HG03045 (cell line): Measurements from ENCODE around the gene INAVA.
"Not testable (repeated sequence)": the region's sequence is repeated elsewhere in the genome, so short reads cannot be mapped to it uniquely, and the experiment has no call there.

ENCODE experiments used
- ATAC-seq: cut with Tn5 transposase; IDR thresholded peaks from one replicate; pipeline ENCODE4 v1.9.1; 2021; ENCODE audit warnings: mild to moderate bottlenecking, moderate library complexity; ENCODE audit not compliant: unreplicated experiment

INAVA gene

DNA sequence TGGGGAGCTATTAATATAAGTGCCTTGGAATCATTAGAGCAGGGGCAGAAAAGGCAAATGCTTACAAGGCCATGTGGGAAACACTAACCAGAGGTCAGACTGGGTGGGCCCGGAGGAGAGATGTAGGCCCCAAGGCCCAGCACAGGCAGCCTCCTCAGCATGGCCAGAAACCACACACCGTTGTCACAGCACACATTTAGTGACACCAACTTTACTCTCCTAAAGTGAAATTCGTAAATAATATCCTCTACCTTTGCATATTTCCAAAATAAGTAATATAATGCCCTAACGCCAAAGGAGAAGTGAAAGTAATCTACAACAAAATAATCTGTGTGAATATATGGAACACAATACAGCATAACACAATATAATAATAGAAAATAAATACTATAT is 66.2 kb downstream of the INAVA start:
- no peak for ATAC-seq

- ATAC-seq, result not testable (repeated sequence)
These were observed 67.5 kb downstream of the INAVA start for GRCh38 chr1:200962151-200962550.

DNA sequence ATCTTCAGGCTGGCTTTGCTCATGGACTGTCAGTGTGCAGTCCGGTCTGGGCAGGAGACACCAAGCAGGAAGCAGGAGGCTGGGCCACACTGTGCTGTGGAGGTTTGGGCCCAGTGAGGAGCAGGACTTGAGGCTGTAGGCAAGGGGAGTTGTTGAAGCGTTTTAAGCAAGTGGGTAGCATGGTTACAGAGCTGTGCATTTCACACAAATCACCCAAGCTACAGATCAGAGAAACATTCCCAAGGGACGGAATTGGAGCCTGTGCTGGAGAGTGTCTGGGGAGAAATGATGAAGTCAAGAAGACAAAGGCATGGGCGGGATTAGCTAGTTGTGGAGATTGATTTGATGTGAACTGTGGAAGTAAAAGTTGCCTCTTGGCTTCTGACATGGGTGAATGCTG is 67.9 kb downstream of the INAVA start:
- ATAC-seq, result no peak

GRCh38 chr1:200963076-200963475 is 68.4 kb downstream of the INAVA start:
- no peak for ATAC-seq

DNA sequence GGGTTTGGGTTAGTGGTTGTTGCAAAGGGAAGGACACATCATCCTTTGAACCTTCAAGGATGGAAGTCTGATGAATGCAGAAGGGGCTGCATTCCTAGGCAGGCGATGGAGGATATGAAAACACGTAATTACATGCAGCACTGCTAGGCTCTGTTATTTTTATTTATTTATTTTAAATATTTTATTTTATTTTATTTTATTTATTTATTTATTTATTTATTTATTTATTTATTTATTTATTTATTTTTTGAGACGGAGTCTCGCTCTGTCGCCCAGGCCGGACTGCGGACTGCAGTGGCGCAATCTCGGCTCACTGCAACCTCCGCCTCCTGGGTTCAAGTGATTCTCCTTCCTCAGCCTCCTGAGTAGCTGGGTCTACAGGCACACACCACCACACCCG is 69.2 kb downstream of the INAVA start:
- ATAC-seq, result not testable (repeated sequence)
